Neural cell (in vitro differentiated cells): ENCODE data around the gene MED23.

Source experiments
- CTCF ChIP-seq: fragments of 450-650 bp; IDR thresholded peaks from 2 replicates; pipeline ENCODE4 v1.5.1; 2014; ENCODE audit warnings: antibody characterized with exemption, mild to moderate bottlenecking, moderate library complexity; ENCODE audit not compliant: poor library complexity, severe bottlenecking
- EP300 ChIP-seq: fragments of 450-650 bp; conservative IDR thresholded peaks from 2 replicates; pipeline ENCODE4 v1.6.1; 2014; ENCODE audit warnings: antibody characterized with exemption, mild to moderate bottlenecking, moderate library complexity; ENCODE audit not compliant: poor library complexity, severe bottlenecking
- EZH2 ChIP-seq: fragments of 200-600, 300-800 bp; shearing (Covaris generic), sonication (generic); IDR thresholded peaks from 2 replicates; pipeline ENCODE4 v1.6.1; 2014; ENCODE audit warnings: antibody characterized with exemption, low read length, borderline replicate concordance, mild to moderate bottlenecking; ENCODE audit not compliant: insufficient read depth, poor library complexity, severe bottlenecking
- POLR2AphosphoS5 ChIP-seq: IDR thresholded peaks from 2 replicates; pipeline ENCODE4 v1.6.1; 2012
- RAD21 ChIP-seq: fragments of 450-650 bp; conservative IDR thresholded peaks from 2 replicates; pipeline ENCODE4 v1.6.1; 2014; ENCODE audit warnings: antibody characterized with exemption, mild to moderate bottlenecking, moderate library complexity
- REST ChIP-seq: IDR thresholded peaks from 2 replicates; pipeline ENCODE4 v1.6.1; 2012; ENCODE audit warnings: borderline replicate concordance
- SMC3 ChIP-seq: fragments of 450-650 bp; conservative IDR thresholded peaks from 2 replicates; pipeline ENCODE4 v1.6.1; 2014; ENCODE audit warnings: antibody characterized with exemption, mild to moderate bottlenecking, moderate library complexity; ENCODE audit not compliant: poor library complexity

GRCh38 chr6:131613296-131613925 lies 14.6 kb downstream of the MED23 start:
- no peak for TF ChIP-seq CTCF
- no peak for TF ChIP-seq REST
- TF ChIP-seq EP300, result no peak
- TF ChIP-seq EZH2, result no peak
- no peak for TF ChIP-seq POLR2AphosphoS5
- no peak for TF ChIP-seq RAD21
- TF ChIP-seq SMC3, result no peak
